HEK293 (cell line): ENCODE data around the gene ZC3H11A.
A peak's percentile ranks its signal among the peaks of the same experiment; 100 is the strongest.

ENCODE experiments used
- FEZF1 ChIP-seq: fragments of 450-650 bp; formaldehyde crosslinking; IDR thresholded peaks from 2 replicates; pipeline ENCODE4 v1.5.1; 2016; ENCODE audit warnings: missing biosample characterization, missing genetic modification characterization
- GLIS2 ChIP-seq: fragments of 450-650 bp; formaldehyde crosslinking; IDR thresholded peaks from 2 replicates; pipeline ENCODE4 v1.5.1; 2016; ENCODE audit warnings: missing biosample characterization, missing genetic modification characterization
- KLF8 ChIP-seq: fragments of 450-650 bp; formaldehyde crosslinking; IDR thresholded peaks from 2 replicates; pipeline ENCODE4 v1.5.1; 2016; ENCODE audit warnings: missing biosample characterization, missing genetic modification characterization
- MYNN ChIP-seq: fragments of 450-650 bp; formaldehyde crosslinking; IDR thresholded peaks from 2 replicates; pipeline ENCODE4 v1.5.1; 2016; ENCODE audit warnings: missing biosample characterization, missing genetic modification characterization, borderline replicate concordance
- OVOL3 ChIP-seq: fragments of 450-650 bp; formaldehyde crosslinking; IDR thresholded peaks from 2 replicates; pipeline ENCODE4 v1.5.1; 2016; ENCODE audit warnings: missing biosample characterization, missing genetic modification characterization
- SP2 ChIP-seq: fragments of 450-650 bp; formaldehyde crosslinking; IDR thresholded peaks from 2 replicates; pipeline ENCODE4 v1.5.1; 2016; ENCODE audit warnings: missing biosample characterization, missing genetic modification characterization
- SP7 ChIP-seq: fragments of 450-650 bp; formaldehyde crosslinking; IDR thresholded peaks from 2 replicates; pipeline ENCODE4 v1.5.1; 2016; ENCODE audit warnings: missing biosample characterization, missing genetic modification characterization
- YY2 ChIP-seq: fragments of 450-650 bp; formaldehyde crosslinking; IDR thresholded peaks from 2 replicates; pipeline ENCODE4 v1.5.1; 2016; ENCODE audit warnings: missing biosample characterization, missing genetic modification characterization
- ZBTB8A ChIP-seq: fragments of 450-650 bp; formaldehyde crosslinking; IDR thresholded peaks from 2 replicates; pipeline ENCODE4 v1.5.1; 2016; ENCODE audit warnings: missing biosample characterization, missing genetic modification characterization
- ZEB2 ChIP-seq: fragments of 450-650 bp; formaldehyde crosslinking; IDR thresholded peaks from 2 replicates; pipeline ENCODE4 v1.5.1; 2016; ENCODE audit warnings: missing biosample characterization, missing genetic modification characterization
- ZNF23 ChIP-seq: fragments of 450-650 bp; formaldehyde crosslinking; IDR thresholded peaks from 2 replicates; pipeline ENCODE4 v1.5.1; 2016; ENCODE audit warnings: missing biosample characterization, missing genetic modification characterization, borderline replicate concordance
- ZNF24 ChIP-seq: fragments of 450-650 bp; formaldehyde crosslinking; IDR thresholded peaks from 2 replicates; pipeline ENCODE4 v1.5.1; 2016; ENCODE audit warnings: missing biosample characterization, missing genetic modification characterization
- ZNF292 ChIP-seq: fragments of 450-650 bp; formaldehyde crosslinking; IDR thresholded peaks from 2 replicates; pipeline ENCODE4 v1.5.1; 2016; ENCODE audit warnings: low read depth, missing biosample characterization, missing genetic modification characterization, borderline replicate concordance
- ZNF324 ChIP-seq: fragments of 450-650 bp; formaldehyde crosslinking; IDR thresholded peaks from 2 replicates; pipeline ENCODE4 v1.5.1; 2016; ENCODE audit warnings: missing biosample characterization, missing genetic modification characterization
- ZNF394 ChIP-seq: fragments of 450-650 bp; formaldehyde crosslinking; IDR thresholded peaks from 2 replicates; pipeline ENCODE4 v1.5.1; 2016; ENCODE audit warnings: missing biosample characterization, missing genetic modification characterization, mild to moderate bottlenecking, moderate library complexity, borderline replicate concordance
- ZNF610 ChIP-seq: fragments of 450-650 bp; formaldehyde crosslinking; IDR thresholded peaks from 2 replicates; pipeline ENCODE4 v1.5.1; 2016; ENCODE audit warnings: missing biosample characterization, missing genetic modification characterization, borderline replicate concordance
- ZNF629 ChIP-seq: fragments of 450-650 bp; formaldehyde crosslinking; IDR thresholded peaks from 2 replicates; pipeline ENCODE4 v1.5.1; 2017; ENCODE audit warnings: missing biosample characterization, missing genetic modification characterization
- ZNF785 ChIP-seq: fragments of 450-650 bp; formaldehyde crosslinking; IDR thresholded peaks from 2 replicates; pipeline ENCODE4 v1.5.1; 2016; ENCODE audit warnings: missing biosample characterization, missing genetic modification characterization
- ZXDB ChIP-seq: fragments of 450-650 bp; formaldehyde crosslinking; IDR thresholded peaks from 2 replicates; pipeline ENCODE4 v1.5.1; 2016; ENCODE audit warnings: missing biosample characterization, missing genetic modification characterization
- TF ChIP-seq, protein P1 (sequence below): fragments of 450-650 bp; formaldehyde crosslinking; IDR thresholded peaks from 2 replicates; pipeline ENCODE4 v1.5.1; 2016; ENCODE audit warnings: missing biosample characterization, missing genetic modification characterization
- TF ChIP-seq, protein P2 (sequence below): fragments of 450-650 bp; formaldehyde crosslinking; IDR thresholded peaks from 2 replicates; pipeline ENCODE4 v1.5.1; 2016; ENCODE audit warnings: missing biosample characterization, missing genetic modification characterization
- TF ChIP-seq, protein P3 (sequence below): fragments of 450-650 bp; formaldehyde crosslinking; IDR thresholded peaks from 2 replicates; pipeline ENCODE4; 2016; ENCODE audit warnings: missing biosample characterization, missing genetic modification characterization
- TF ChIP-seq, protein P4 (sequence below): fragments of 450-650 bp; formaldehyde crosslinking; IDR thresholded peaks from 2 replicates; pipeline ENCODE4 v1.5.1; 2016; ENCODE audit warnings: missing biosample characterization, missing genetic modification characterization
- TF ChIP-seq, protein P5 (sequence below): fragments of 450-650 bp; formaldehyde crosslinking; IDR thresholded peaks from 2 replicates; pipeline ENCODE4 v1.5.1; 2016; ENCODE audit warnings: missing biosample characterization, missing genetic modification characterization
- TF ChIP-seq, protein P6 (sequence below): fragments of 450-650 bp; formaldehyde crosslinking; IDR thresholded peaks from 2 replicates; pipeline ENCODE4 v1.5.1; 2016; ENCODE audit warnings: missing biosample characterization, missing genetic modification characterization
- TF ChIP-seq, protein P7 (sequence below): fragments of 450-650 bp; formaldehyde crosslinking; IDR thresholded peaks from 2 replicates; pipeline ENCODE4 v1.5.1; 2016; ENCODE audit warnings: missing biosample characterization, missing genetic modification characterization, borderline replicate concordance

The ZC3H11A gene

DNA sequence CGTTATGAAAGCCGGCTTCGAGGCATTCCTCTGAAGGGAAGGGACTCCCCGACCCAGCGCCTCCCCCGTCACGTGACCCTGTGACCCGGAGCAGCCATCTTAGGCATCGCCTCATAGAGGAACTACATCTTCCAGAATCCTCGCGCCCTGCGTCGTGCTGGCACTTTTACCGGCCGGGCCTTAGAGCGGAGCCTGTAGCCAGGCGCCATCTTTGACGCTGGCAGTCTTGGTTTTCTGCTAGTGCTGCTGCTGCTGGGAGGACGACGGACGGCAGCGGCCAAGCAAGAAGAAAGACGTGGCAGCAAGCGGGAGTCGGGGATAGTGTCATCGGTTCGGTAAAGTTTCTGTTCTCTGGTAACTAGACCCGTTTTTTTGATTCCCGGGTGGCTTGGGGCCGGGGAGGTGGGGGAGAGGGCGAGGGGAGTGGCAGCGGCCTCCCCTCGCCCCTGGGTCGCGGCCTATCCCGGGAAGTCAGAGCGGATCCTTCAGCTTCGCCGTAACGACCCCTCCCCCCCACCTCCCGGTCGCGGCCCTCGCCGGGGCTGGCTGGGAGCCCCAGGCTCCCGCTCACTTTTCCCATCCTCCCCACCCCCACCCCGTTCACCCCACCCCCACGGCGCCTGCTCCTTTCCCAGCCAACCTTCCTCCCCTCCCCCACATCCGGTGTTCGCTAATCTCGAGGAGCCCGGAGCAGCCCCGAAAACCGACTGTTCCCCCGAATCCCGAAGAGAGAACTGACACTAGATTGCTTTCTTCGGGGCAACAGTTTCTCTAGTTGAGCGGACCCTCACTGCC is at the start of gene ZC3H11A, which contains the start of gene ZBED6 (continued):
- peak; percentile 57 for TF ChIP-seq SP2 (tag by site-specific recombination)
- TF ChIP-seq ZNF785, result no peak
- TF ChIP-seq ZNF629, result peak; percentile 87
- TF ChIP-seq ZNF324 (tag by site-specific recombination), result peak; percentile 65; the same call in 1 of the 2 replicates
- TF ChIP-seq ZNF23 (tag by site-specific recombination), result no peak
- TF ChIP-seq, protein P1, sequence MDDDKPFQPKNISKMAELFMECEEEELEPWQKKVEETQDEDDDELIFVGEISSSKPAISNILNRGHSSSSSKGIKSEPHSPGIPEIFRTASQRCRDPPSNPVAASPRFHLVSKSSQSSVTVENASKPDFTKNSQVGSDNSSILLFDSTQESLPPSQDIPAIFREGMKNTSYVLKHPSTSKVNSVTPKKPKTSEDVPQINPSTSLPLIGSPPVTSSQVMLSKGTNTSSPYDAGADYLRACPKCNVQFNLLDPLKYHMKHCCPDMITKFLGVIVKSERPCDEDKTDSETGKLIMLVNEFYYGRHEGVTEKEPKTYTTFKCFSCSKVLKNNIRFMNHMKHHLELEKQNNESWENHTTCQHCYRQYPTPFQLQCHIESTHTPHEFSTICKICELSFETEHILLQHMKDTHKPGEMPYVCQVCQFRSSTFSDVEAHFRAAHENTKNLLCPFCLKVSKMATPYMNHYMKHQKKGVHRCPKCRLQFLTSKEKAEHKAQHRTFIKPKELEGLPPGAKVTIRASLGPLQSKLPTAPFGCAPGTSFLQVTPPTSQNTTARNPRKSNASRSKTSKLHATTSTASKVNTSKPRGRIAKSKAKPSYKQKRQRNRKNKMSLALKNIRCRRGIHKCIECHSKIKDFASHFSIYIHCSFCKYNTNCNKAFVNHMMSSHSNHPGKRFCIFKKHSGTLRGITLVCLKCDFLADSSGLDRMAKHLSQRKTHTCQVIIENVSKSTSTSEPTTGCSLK, result no peak
- TF ChIP-seq ZBTB8A (tag by site-specific recombination), result peak; percentile 48; the same call in 1 of the 2 replicates
- peak; percentile 23 for TF ChIP-seq FEZF1 (tag by site-specific recombination)
- TF ChIP-seq SP7 (tag by site-specific recombination), result peak; percentile 69
- TF ChIP-seq ZNF610, result peak; percentile 82; the same call in 1 of the 2 replicates
- TF ChIP-seq YY2 (tag by site-specific recombination), result peak; percentile 88
- peak; percentile 54 for TF ChIP-seq ZEB2
- TF ChIP-seq ZNF24 (tag by site-specific recombination), result peak; percentile 91
- TF ChIP-seq, protein P2, sequence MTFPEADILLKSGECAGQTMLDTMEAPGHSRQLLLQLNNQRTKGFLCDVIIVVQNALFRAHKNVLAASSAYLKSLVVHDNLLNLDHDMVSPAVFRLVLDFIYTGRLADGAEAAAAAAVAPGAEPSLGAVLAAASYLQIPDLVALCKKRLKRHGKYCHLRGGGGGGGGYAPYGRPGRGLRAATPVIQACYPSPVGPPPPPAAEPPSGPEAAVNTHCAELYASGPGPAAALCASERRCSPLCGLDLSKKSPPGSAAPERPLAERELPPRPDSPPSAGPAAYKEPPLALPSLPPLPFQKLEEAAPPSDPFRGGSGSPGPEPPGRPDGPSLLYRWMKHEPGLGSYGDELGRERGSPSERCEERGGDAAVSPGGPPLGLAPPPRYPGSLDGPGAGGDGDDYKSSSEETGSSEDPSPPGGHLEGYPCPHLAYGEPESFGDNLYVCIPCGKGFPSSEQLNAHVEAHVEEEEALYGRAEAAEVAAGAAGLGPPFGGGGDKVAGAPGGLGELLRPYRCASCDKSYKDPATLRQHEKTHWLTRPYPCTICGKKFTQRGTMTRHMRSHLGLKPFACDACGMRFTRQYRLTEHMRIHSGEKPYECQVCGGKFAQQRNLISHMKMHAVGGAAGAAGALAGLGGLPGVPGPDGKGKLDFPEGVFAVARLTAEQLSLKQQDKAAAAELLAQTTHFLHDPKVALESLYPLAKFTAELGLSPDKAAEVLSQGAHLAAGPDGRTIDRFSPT, result peak; percentile 69
- TF ChIP-seq, protein P3, sequence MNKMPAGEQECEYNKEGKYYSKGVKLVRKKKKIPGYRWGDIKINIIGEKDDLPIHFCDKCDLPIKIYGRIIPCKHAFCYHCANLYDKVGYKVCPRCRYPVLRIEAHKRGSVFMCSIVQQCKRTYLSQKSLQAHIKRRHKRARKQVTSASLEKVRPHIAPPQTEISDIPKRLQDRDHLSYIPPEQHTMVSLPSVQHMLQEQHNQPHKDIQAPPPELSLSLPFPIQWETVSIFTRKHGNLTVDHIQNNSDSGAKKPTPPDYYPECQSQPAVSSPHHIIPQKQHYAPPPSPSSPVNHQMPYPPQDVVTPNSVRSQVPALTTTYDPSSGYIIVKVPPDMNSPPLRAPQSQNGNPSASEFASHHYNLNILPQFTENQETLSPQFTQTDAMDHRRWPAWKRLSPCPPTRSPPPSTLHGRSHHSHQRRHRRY, result no peak
- TF ChIP-seq, protein P4, sequence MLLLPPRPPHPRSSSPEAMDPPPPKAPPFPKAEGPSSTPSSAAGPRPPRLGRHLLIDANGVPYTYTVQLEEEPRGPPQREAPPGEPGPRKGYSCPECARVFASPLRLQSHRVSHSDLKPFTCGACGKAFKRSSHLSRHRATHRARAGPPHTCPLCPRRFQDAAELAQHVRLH (tag by site-specific recombination), result peak; percentile 76
- TF ChIP-seq OVOL3 (tag by site-specific recombination), result 0 out of 2 replicates have a peak, but pooled peaks have one; percentile 18
- TF ChIP-seq, protein P5, sequence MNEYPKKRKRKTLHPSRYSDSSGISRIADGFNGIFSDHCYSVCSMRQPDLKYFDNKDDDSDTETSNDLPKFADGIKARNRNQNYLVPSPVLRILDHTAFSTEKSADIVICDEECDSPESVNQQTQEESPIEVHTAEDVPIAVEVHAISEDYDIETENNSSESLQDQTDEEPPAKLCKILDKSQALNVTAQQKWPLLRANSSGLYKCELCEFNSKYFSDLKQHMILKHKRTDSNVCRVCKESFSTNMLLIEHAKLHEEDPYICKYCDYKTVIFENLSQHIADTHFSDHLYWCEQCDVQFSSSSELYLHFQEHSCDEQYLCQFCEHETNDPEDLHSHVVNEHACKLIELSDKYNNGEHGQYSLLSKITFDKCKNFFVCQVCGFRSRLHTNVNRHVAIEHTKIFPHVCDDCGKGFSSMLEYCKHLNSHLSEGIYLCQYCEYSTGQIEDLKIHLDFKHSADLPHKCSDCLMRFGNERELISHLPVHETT (tag by site-specific recombination), result peak; percentile 64; the same call in 1 of the 2 replicates
- no peak for TF ChIP-seq ZNF292 (tag by site-specific recombination)
- peak; percentile 93 for TF ChIP-seq ZXDB (tag by site-specific recombination)
- TF ChIP-seq GLIS2 (tag by site-specific recombination), result peak; percentile 31; the same call in 1 of the 2 replicates
- peak; percentile 82; the same call in 1 of the 2 replicates for TF ChIP-seq KLF8
- peak; percentile 70 for TF ChIP-seq ZNF394 (tag by site-specific recombination)
- TF ChIP-seq, protein P6, sequence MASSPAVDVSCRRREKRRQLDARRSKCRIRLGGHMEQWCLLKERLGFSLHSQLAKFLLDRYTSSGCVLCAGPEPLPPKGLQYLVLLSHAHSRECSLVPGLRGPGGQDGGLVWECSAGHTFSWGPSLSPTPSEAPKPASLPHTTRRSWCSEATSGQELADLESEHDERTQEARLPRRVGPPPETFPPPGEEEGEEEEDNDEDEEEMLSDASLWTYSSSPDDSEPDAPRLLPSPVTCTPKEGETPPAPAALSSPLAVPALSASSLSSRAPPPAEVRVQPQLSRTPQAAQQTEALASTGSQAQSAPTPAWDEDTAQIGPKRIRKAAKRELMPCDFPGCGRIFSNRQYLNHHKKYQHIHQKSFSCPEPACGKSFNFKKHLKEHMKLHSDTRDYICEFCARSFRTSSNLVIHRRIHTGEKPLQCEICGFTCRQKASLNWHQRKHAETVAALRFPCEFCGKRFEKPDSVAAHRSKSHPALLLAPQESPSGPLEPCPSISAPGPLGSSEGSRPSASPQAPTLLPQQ, result peak; percentile 70
- TF ChIP-seq, protein P7, sequence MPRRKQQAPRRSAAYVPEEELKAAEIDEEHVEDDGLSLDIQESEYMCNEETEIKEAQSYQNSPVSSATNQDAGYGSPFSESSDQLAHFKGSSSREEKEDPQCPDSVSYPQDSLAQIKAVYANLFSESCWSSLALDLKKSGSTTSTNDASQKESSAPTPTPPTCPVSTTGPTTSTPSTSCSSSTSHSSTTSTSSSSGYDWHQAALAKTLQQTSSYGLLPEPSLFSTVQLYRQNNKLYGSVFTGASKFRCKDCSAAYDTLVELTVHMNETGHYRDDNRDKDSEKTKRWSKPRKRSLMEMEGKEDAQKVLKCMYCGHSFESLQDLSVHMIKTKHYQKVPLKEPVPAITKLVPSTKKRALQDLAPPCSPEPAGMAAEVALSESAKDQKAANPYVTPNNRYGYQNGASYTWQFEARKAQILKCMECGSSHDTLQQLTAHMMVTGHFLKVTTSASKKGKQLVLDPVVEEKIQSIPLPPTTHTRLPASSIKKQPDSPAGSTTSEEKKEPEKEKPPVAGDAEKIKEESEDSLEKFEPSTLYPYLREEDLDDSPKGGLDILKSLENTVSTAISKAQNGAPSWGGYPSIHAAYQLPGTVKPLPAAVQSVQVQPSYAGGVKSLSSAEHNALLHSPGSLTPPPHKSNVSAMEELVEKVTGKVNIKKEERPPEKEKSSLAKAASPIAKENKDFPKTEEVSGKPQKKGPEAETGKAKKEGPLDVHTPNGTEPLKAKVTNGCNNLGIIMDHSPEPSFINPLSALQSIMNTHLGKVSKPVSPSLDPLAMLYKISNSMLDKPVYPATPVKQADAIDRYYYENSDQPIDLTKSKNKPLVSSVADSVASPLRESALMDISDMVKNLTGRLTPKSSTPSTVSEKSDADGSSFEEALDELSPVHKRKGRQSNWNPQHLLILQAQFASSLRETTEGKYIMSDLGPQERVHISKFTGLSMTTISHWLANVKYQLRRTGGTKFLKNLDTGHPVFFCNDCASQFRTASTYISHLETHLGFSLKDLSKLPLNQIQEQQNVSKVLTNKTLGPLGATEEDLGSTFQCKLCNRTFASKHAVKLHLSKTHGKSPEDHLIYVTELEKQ, result no peak
- TF ChIP-seq MYNN (tag by site-specific recombination), result 0 out of 2 replicates have a peak, but pooled peaks have one; percentile 20
